ENCODE data around the gene TMEM42.

The TMEM42 gene

DNA sequence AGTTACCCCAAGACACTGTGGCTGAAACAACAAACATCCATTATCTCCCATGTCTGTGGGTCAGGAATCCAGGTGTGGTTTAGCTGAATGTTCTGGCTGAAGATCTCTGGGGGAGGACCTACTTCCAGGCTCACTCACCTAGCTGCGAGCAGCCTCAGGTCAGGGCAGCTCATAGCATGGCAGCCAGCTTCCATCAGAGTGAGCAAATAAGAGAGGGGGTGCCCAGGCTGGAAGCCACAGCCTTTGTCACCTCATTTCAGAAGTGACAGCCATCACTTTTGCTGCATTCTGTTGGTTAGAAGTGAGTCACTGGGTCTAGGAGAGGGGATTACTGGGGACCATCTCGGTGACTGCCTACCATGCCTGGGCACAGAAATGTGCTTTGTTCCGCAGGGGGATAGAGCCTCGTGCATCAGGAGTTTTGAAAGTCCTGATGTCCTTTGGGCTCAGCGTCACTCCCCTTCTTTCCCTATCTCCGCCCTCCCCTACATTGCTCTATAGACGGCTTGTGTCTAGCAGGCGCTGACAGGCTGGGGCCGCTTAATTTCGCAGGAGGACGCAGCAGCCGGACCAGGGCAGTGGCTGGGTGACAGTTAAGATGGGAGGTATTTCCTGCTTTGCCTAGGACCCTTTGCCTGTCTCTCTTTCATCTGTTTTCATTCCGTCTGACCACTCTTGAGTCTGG lies 38.1 kb downstream of the TMEM42 start:
- no peak overlapping the region for H3K4me3 ChIP-seq (replicated peaks; ENCODE audit: low read depth, low read length)
- no peak for DNase-seq (ENCODE audit: low read depth)
- TF ChIP-seq CTCF (IDR thresholded peaks at IDR 0.05; ENCODE audit: low read length, missing control alignments): no peak

DNA sequence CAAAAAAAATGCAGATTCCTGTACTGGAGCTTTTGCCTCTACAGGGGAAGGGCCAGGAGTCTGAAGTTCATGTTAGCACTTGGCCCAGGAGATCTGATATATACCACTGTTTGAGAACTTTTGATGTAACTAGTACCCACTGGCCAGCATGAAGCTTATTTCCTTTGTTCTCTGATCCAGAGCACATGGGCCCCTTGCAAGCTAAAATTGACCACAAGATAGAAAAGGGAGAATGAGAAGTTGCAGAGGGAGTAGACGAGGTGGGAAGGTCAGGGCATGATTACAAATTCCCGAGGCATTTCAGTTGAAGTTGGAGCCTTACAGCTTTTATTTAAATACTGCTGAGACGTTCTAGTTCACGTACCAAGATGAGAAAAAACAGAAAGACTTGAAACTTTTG lies 40.9 kb downstream of the TMEM42 start:
- H3K4me3 ChIP-seq (replicated peaks; ENCODE audit: low read depth, low read length): no peak overlapping the region
- no peak for TF ChIP-seq CTCF (IDR thresholded peaks at IDR 0.05; ENCODE audit: low read length, missing control alignments)
- DNase-seq (ENCODE audit: low read depth): no peak

DNA sequence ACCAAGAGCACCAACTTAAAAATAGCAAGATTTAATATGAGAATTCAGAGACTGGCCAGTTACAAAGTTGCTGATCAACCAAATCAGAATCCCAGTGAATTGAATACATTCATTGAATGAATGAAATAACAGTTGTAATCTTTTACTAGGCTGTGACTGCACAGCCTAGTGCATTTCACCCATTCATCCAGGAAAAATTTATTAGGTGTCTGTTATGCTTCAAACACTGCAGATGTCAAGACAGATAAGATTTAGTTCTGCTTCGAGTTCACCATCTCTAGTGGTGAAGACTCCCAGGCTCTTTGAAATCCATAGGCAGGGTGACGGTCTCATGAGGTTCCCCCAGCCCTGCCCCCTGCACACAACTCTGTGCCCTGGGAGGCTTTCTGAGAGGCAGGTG lies 41.6 kb downstream of the TMEM42 start:
- no peak for TF ChIP-seq CTCF (IDR thresholded peaks at IDR 0.05; ENCODE audit: low read length, missing control alignments)
- DNase-seq (ENCODE audit: low read depth): no peak
- no peak overlapping the region for H3K4me3 ChIP-seq (replicated peaks; ENCODE audit: low read depth, low read length)

- no peak for DNase-seq (ENCODE audit: low read depth)
- H3K4me3 ChIP-seq (replicated peaks; ENCODE audit: low read depth, low read length): no peak overlapping the region
- no peak for TF ChIP-seq CTCF (IDR thresholded peaks at IDR 0.05; ENCODE audit: low read length, missing control alignments)
Observed at GRCh38 chr3:44903751-44904150, 42.0 kb downstream of the TMEM42 start.

- no peak overlapping the region for H3K4me3 ChIP-seq (replicated peaks; ENCODE audit: low read depth, low read length)
- no peak for DNase-seq (ENCODE audit: low read depth)
- TF ChIP-seq CTCF (IDR thresholded peaks at IDR 0.05; ENCODE audit: low read length, missing control alignments): no peak
Observed at GRCh38 chr3:44905446-44906157, 43.9 kb downstream of the TMEM42 start.

DNA sequence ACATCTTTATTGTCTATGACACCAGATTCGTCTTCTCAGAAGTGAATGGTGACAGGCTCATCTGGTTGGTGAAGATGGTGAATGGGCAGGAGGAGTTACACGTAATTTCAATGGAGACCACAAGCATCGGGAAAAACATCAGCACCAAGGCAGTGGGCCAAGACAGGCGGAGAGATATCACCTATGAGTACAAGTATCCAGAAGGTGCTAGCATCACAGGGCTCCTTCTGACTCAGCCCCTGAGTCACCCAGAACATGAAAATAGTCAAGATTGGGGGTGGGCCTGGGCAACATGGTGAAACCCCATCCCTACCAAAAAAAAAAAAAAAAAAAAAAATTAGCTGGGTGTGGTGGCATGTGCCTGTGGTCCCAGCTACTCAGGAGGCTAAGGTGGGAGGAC lies 45.3 kb downstream of the TMEM42 start:
- DNase-seq (ENCODE audit: low read depth): no peak
- no peak overlapping the region for H3K4me3 ChIP-seq (replicated peaks; ENCODE audit: low read depth, low read length)
- no peak for TF ChIP-seq CTCF (IDR thresholded peaks at IDR 0.05; ENCODE audit: low read length, missing control alignments)

GRCh38 chr3:44907612-44908011 lies 45.9 kb downstream of the TMEM42 start:
- DNase-seq (ENCODE audit: low read depth): no peak
- TF ChIP-seq CTCF (IDR thresholded peaks at IDR 0.05; ENCODE audit: low read length, missing control alignments): no peak
- H3K4me3 ChIP-seq (replicated peaks; ENCODE audit: low read depth, low read length): no peak overlapping the region
